CD4-positive, alpha-beta T cell treated with Interleukin-4 for 1 hour (primary cell): ENCODE data around the gene IL1B.
"Not testable (repeated sequence)": the region's sequence is repeated elsewhere in the genome, so short reads cannot be mapped to it uniquely, and the experiment has no call there.

Experiments
- DNase-seq, 2 donors: peaks; one replicate each; pipeline ENCODE4 v3.0.0-alpha.2; 2020 to 2022

The IL1B gene

DNA sequence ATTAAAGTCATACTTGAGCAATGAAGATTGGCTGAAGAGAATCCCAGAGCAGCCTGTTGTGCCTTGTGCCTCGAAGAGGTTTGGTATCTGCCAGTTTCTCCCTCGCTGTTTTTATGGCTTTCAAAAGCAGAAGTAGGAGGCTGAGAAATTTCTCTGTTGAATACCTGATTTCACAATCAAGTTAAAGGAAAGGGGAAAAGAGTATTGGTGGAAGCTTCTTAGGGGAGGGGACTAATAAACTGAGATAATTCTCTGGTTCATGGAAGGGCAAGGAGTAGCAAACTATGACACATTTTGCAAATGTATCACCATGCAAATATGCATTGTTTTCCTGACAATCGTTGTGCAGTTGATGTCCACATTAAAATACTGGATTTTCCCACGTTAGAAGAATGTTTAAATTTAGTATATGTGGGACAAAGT, at the start of gene IL1B:
IL1B (minus strand) TSS at position 85 of the 423 bp plus-strand sequence. CDS start 550 bp downstream, outside the sequence.
- peak; percentile 41 to 61 for DNase-seq

- no peak for DNase-seq
These were observed 49.7 kb upstream of the IL1B start for GRCh38 chr2:112886291-112886690.

- no peak for DNase-seq
These were observed 48.9 kb upstream of the IL1B start for GRCh38 chr2:112885506-112885902.

- DNase-seq = peak; percentile 73 to 75
These were observed 48.4 kb upstream of the IL1B start for GRCh38 chr2:112884869-112885505.

- DNase-seq = no peak
These were observed 47.1 kb upstream of the IL1B start for GRCh38 chr2:112883669-112884068.

DNA sequence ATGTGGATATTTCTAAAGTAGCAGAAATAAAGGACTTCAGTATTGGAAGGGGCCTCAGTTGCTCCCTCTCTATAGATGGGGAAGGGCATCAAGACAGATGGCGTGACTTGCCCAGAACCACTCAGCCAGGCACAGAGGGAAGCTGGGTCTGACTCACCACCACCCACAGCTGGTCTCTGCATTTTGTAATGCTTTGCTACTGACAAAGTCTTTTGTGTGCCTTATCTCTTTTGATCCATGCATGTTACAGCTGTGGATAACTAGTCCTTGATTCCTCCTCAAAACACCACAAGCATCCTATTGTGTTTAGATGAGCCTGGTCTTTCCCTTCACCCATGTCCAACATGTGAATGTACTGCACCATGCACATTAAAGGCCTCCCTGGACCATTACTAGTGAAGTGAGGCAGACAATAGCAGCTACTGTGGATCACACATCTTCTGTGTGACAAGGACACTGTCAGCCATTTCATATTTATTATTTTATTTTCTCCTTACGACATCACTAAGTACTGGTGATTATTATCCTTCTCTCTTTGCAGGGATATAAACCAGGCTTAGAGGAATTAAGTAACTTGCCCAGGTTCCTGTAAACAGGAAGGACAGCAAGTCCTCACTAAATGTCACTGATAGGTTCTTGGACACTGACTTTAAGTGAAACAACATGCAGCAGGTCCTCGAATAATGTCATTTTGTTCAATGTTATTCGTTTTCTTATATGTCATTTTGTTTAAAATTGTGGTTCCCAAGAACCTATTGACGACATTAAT, 44.8 kb upstream of the IL1B start:
- peak in 1 of 2 donors; percentile 67 for DNase-seq

GRCh38 chr2:112880696-112881095, 44.1 kb upstream of the IL1B start:
- DNase-seq = no peak

DNA sequence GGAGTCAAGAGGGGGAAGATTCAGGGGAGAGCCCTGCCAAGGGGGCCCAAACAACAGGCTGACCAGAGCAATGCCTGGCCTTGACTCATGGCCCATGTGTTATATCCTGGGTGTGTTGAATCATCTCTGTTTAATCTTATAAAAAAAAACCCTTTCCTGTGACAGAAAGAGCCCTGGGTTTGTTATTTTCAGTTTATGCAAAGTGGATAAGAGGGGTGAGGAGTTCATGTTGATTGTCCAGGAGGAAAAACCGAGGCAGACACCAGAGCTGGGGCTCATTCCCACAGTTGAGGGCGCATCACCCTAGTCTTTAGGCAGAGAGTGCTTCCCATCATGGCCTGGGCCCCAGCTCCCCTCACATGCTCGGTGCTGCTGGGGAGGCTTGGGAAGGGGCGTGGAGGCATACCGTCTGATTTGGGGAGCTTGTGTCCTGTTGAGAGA, 43.5 kb upstream of the IL1B start:
- peak in 1 of 2 donors; percentile 38 for DNase-seq

GRCh38 chr2:112879491-112880041, 43.0 kb upstream of the IL1B start:
- DNase-seq = no peak

GRCh38 chr2:112877423-112877822, 40.8 kb upstream of the IL1B start:
- DNase-seq = no peak

GRCh38 chr2:112876971-112877361, 40.4 kb upstream of the IL1B start:
- DNase-seq = no peak

- no peak for DNase-seq
These were observed 39.8 kb upstream of the IL1B start for GRCh38 chr2:112876257-112876970.

DNA sequence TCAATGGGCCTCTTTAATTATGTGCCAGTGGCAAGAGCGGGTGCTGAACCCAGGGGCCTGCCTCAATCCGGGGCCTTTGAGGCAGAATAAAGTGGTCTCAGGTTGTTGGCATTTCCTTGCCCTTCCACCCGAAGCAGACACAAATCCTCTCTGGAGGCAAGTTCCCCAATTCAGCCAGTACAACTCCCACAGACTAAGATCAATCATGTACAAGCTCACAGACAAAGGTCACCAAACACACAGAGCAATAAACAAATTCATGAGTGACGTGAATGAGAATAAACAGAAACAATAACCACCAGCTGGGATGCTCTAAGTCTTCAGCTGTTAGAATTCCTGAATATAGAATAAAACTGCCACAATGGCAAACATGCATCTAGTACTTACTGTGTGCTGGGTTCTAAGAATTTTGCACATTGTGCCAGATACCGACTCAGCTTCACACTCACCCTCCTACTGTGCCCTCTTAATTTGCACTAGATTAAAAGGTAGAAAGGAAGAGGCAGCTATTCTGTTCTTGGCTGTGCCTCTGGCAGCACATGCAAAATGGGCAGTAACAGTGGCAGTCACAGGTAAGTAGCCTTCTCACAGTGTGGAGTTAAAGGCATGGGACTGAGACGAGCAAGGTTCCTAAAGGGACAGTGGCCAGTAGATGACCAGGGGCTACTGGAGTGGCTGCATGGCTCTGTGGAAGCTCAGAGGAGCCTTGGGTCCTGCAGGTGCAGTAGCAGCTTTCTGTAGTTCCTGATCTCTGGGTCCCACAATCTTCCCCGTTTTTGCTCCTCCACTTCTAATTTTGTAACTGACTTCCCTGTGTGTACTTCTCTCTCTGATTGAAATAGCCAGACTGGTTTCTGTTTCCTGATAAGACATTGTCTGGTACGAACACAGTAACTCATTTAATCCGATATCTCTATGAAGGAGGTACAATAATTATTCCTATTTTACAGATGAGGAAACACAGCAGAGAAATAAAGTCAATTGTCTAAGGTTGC, 34.6 kb upstream of the IL1B start:
- DNase-seq = no peak

DNA sequence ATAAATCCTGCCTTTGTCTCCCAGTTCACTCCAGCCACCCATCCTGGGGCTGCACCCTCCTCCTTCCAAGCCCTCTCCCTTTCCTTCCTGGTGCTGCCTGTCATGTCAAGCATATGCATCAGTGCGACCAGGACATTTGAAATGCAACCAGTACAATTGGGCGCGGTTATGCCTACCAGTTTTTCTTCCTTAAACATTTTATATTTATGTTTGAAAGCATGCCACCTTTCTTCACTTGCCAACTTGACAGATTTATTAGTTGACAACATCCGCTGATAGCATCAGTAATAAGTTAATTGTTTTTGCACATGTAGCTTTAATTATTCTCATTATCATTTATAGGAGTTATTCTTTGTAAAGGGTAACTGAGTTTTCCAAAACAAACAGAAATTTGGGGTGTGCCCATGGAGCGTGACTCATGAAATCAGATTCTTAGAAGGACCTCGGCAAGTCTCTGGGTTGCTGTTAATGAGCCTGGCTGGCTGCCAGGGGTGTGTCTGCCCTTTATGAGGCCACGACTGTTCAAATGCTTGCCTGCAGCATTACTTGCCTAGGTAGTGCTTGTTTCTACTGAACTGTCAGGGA, 32.8 kb upstream of the IL1B start:
- peak; percentile 7 to 70 for DNase-seq

DNA sequence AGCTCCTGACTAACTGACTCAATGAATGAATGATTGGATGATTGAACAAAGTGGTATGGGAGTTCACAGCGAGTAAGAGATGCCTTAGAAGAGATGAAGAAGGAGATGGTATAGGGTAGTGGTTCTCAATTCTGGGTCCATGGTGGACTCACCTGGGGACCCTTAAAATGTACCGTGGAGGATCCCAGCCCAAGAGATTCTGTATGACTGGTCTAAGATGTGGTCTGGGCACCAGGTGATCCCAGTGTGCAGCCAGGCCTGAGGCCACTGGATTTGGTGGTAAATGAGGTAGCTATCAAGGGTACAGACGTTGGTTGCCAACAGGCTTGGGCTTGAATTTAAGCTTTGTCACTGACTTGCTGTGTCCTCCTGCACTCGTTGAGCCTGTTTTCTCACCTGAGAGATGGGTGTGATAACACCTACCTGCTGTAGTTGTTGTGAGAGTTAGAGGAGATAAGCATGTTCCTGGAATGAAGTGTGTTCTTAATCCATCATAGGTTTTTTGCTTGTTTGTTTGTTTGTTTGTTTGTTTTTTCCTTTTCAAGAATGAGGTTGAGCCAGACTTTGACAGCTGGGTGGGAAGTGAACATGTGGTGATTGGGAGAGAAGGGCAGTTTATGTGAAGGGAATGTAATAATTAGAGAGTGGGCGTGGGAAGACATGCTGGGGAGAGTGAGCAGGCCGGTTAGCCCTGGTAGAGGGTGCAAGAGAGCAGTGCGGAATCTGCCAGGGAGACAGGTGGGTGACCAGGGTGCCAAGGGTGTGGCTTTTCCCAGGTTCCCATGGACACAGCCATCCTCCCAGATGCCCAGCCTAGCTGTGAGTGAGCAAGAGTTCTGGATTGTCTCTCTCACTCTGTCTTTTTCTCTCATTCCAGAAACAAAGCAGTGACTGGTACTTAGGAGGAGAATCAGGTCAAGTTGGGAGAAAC, 31.4 kb upstream of the IL1B start:
- no peak for DNase-seq

GRCh38 chr2:112866128-112866835, 29.7 kb upstream of the IL1B start:
- no peak for DNase-seq

DNA sequence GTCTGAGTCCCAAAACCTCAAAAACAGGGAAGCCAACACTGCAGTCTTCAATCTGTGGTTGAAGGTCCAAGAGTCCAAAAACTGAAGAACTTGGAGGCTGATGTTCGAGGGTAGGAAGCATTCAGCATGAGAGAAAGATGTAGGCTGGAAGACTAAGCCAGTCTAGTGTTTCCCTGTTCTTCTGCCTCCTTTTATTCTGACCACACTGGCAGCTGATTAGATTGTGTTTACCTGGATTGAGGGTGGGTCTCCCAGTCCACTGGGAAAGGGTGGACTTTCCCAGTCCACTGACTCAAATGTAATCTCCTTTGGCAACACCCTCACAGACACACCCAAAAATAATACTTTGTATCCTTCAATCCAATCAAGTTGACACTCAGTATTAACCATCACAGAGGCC, 27.5 kb upstream of the IL1B start:
- DNase-seq = no peak

DNA sequence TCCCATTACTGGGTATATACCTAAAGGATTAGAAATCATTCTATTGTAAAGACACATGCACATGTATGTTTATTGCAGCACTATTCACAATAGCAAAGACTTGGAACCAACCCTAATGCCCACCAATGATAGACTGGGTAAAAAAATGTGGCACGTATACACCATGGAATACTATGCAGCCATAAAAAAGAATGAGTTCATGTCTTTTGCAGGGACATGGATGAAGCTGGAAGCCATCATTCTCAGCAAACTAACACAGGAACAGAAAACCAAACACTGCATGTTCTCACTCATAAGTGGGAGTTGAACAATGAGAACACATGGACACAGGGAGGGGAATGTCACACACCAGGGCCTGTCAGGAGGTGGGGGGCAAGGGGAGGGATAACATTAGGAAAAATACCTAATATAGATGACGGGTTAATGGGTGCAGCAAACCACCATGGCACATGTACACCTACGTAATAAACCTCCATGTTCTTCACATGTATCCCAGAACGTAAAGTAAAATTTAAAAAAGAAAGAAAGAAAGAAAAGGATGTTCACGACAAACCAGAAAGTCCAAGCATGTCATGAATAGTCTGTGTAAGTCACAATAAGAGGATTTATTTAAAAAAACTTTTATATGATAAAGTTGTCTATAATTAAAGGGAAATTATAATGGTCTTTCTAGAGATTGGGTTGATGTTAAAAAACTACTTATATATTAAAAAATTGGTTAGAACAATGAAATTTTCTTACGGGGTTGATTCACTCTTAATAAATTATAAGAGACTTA, 23.0 kb upstream of the IL1B start:
- not testable (repeated sequence) for DNase-seq

DNA sequence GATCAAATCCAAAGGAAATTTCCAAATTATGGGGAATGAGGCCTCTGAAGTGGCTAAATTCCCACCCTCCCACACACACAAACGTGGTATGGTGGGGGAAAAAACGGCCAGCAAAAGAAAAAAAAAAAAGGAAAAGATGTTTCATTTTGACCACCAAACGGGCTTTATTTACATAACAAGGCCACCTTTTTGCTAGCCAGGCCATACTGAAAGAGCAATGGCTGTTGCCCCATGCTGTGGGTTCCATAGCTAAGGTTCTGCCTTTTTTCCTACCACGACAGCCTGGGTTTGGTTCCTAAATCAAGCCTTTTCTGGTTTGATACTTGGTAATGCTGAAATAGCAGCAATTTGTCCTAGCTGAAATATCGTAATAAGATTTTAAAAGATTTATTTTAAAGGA, 14.0 kb upstream of the IL1B start:
- DNase-seq = no peak
